Omental fat pad (tissue), 4 donors: ENCODE results near the gene MYO18B. TPM values are rescaled to one million over a fixed set of nuclear protein-coding genes. Genes with fewer than 3 reads are reported as not detected.

Experiments used
- ATAC-seq: fragments of 150-250 bp; one replicate; pipeline ENCODE4 v1.9.1; 2016; ENCODE audit warnings: mild to moderate bottlenecking, moderate library complexity; ENCODE audit not compliant: low FRiP score
- DNase-seq: peaks from one replicate; pipeline ENCODE4 v3.0.0-alpha.2; 2019; ENCODE audit warnings: low spot score
- total RNA-seq, 4 donors: library from RNA; depleted of rRNA; stranded (reverse); fragments of >200 nt; gene quantifications; one replicate each; pipeline ENCODE4 v1.1.0, GENCODE V29; 2016
- TF ChIP-seq, protein P1 (sequence below), 3 donors: fragments of 450-650 bp; IDR thresholded peaks; one replicate each; pipeline ENCODE4 v1.5.1; 2016 to 2017; ENCODE audit warnings: antibody characterized with exemption in 3 of 3, mild to moderate bottlenecking in 3 of 3, moderate library complexity in 2 of 3

Gene MYO18B
- total RNA-seq, 4 donors from 2014 or later = under 0.01 TPM; not detected in 2

DNA sequence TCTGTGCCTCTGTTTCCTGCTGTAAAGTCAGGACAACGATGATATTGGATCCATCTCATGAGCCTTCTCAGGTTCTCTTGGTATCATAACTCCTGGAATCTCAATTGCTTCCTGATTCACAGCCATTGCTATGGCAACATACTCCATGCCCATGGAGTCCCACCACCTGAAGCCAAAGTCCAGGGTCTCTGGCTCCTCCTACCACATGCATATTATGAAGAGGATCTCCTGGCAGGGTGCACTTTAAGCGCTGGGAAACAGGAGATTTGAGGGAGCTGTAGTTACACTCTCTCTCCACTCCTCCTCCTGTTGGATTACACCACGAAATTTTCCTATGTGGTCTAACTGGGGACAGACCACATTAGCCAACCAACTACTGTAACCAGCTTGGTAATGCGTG lies 296.4 kb downstream of the MYO18B start:
- DNase-seq (no peak), ATAC-seq (no peak)

DNA sequence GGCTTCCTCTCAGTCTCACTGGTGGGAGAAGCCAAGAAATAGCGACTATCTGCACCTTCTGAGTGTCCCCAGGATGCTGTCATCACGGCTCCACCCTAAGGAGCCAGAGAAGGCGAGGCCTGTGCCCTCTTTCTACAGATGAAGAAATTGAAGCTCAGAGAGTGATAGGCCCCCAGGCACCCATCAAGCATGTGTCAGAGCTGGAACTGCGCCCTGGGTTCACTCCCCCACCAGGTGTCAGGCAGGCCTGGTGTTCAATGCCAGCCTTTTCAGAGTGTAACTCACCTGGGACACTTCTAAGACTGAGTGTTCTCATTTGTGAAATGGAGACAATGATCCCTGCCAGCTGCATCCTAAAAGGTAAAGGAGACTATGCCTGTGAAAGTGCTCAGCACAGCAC lies 299.9 kb downstream of the MYO18B start:
- DNase-seq = no peak
- TF ChIP-seq, protein P1, sequence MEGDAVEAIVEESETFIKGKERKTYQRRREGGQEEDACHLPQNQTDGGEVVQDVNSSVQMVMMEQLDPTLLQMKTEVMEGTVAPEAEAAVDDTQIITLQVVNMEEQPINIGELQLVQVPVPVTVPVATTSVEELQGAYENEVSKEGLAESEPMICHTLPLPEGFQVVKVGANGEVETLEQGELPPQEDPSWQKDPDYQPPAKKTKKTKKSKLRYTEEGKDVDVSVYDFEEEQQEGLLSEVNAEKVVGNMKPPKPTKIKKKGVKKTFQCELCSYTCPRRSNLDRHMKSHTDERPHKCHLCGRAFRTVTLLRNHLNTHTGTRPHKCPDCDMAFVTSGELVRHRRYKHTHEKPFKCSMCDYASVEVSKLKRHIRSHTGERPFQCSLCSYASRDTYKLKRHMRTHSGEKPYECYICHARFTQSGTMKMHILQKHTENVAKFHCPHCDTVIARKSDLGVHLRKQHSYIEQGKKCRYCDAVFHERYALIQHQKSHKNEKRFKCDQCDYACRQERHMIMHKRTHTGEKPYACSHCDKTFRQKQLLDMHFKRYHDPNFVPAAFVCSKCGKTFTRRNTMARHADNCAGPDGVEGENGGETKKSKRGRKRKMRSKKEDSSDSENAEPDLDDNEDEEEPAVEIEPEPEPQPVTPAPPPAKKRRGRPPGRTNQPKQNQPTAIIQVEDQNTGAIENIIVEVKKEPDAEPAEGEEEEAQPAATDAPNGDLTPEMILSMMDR (IDR thresholded peaks at IDR 0.05) = no peak
- ATAC-seq = no peak

More for the DNA sequence above, 296.4 kb downstream of the MYO18B start:
- TF ChIP-seq, protein P1 (IDR thresholded peaks at IDR 0.05) = no peak

DNA sequence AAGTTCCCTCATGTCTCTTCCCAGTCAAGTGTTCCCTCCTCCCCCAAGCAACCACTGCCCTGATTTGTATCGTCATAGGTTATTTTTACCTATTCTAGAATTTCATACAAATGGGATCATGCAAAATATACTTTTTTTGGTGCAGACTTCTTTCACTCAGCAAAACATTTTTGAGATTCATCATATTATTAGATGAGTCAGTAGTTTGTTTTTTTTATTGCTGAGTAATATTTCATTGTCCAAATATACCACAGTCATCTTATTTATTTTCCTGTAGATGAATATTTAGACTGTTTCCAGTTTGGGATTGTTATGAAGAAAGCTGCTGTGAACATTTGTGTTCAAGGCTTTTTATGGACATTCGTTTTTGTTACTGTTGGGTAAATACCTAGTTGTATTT lies 301.0 kb downstream of the MYO18B start:
- DNase-seq (no peak), ATAC-seq (no peak)
- TF ChIP-seq, protein P1 (IDR thresholded peaks at IDR 0.05) = no peak

DNA sequence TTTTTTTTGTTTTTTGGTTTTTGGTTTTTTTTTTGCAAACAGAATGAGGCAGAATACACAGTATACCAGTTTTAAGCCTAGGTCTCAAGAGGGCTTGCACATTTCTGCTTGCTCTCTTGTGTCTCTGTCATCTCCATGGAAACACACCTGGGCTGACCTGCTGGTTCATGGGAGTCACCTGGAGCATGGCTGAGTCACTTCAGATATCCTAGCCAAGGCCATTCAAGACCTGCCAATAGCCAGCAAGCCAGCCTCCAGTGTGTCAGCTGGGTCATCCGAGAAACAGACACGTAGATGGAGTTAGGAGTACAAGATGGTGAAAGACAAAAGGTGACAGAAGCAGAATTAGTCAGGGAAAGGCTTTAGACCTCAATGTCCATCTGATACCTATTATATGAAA lies 303.1 kb downstream of the MYO18B start:
- no peak for DNase-seq
- TF ChIP-seq, protein P1 (IDR thresholded peaks at IDR 0.05) = no peak
- ATAC-seq = no peak

DNA sequence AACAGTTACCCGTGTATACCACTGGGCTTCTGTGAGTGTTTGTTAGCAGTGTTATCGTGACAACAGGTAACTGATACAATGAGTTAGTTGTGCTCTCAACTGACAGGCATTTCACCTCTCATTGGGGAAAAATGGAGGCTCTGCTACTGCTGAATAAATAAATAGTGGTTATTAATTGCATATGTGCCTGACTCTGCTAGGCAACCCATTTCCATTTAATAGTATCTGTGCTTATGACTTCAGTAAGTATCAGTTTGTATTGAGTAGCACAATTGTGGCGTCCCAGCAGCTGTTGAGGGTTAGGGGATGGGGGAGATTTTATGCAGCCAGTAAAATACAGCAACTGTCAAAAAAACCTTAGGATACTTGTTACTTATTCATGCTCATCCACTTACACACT lies 303.9 kb downstream of the MYO18B start:
- ATAC-seq = no peak
- no peak for DNase-seq
- TF ChIP-seq, protein P1 (IDR thresholded peaks at IDR 0.05) = no peak

DNA sequence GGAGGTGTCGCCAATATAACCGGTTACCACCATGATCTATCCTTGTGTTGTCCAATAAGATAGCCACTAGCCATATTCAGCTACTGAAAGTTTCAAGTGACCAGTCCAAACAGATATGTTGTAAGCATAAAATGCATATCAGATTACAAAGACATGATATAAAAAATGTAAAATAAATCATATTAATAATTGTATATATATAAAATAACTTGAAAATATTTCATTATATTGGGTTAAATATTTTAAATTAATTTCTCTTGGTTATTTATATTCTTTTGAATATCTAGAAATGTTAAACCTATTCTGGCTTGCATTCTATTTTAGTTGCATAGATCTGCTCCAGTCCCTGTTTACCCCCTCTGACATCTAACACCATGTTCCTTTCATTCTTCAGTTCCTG lies 305.5 kb downstream of the MYO18B start:
- no peak for ATAC-seq
- no peak for DNase-seq
- TF ChIP-seq, protein P1 (IDR thresholded peaks at IDR 0.05) = no peak

DNA sequence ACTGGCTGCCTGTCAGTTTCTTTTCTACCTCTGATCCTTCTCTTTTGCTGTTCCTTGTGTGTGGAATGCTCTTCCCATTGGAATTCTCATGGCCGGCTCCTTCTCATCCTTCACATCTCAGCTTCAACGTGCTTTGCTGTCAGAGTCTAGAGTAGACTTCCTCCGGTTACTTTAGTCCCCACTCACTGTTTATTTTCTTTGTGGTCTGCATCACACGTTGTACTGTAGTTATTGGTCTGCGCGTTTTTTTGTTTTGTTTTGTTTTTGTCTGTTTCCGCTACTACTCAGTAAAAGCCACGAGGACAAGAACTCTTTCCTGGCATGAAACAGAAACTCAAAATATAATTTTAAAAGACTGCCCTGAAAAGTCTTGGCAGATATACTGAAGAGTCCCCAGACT lies 305.9 kb downstream of the MYO18B start:
- DNase-seq (no peak), ATAC-seq (no peak)
- TF ChIP-seq, protein P1 (IDR thresholded peaks at IDR 0.05) = no peak
